ENCODE data around the gene HBM. TPM values are rescaled to one million over a fixed set of nuclear protein-coding genes. Genes with fewer than 3 reads are reported as not detected.
"Not testable (repeated sequence)": the region's sequence is repeated elsewhere in the genome, so short reads cannot be mapped to it uniquely, and the experiment has no call there.

The HBM gene
- total RNA-seq, 1 donor from 2014 or later: not detected

GRCh38 chr16:164827-165538, 795 bp upstream of the HBM start:
- DNase-seq (ENCODE audit: low spot score): no peak
- peaks cover under 1% of the 10 kb centered on the region for H3K4me1 Mint-ChIP-seq (ENCODE audit: low read depth)
- no peaks in the 10 kb centered on the region for H3K36me3 Mint-ChIP-seq (ENCODE audit: low read depth)
- intact Hi-C loops (cut with micrococcal nuclease): no loop called here
- H3K27ac Mint-ChIP-seq: no peak overlapping the region
- H3K27me3 Mint-ChIP-seq (ENCODE audit: insufficient read depth): peaks cover 44% of the 10 kb centered on the region
- no peak overlapping the region for H3K4me3 Mint-ChIP-seq
- H3K9me3 Mint-ChIP-seq: no peaks in the 10 kb centered on the region

GRCh38 chr16:166375-167121, 770 bp downstream of the HBM start:
- DNase-seq (ENCODE audit: low spot score): no peak
- Mint-ChIP-seq H3K36me3 (ENCODE audit: low read depth) (no peaks in the 10 kb centered on the region), H3K4me1 (ENCODE audit: low read depth) (peaks cover 5% of the 10 kb centered on the region), H3K4me3 (no peak overlapping the region), H3K27ac (peak overlapping the region; percentile 55), H3K27me3 (ENCODE audit: insufficient read depth) (peaks cover 50% of the 10 kb centered on the region), H3K9me3 (no peaks in the 10 kb centered on the region)
- intact Hi-C loops (cut with micrococcal nuclease): loop anchor here (2.0 kb wide), 1 partner anchor 14 kb away; the partner anchor contains the start of gene HBQ1

GRCh38 chr16:167122-167690, 1.4 kb downstream of the HBM start:
- H3K4me3 Mint-ChIP-seq: no peak overlapping the region
- H3K27me3 Mint-ChIP-seq (ENCODE audit: insufficient read depth): peaks cover 51% of the 10 kb centered on the region
- no peaks in the 10 kb centered on the region for H3K9me3 Mint-ChIP-seq
- DNase-seq (ENCODE audit: low spot score): no peak
- H3K4me1 Mint-ChIP-seq (ENCODE audit: low read depth): peaks cover 5% of the 10 kb centered on the region
- no peaks in the 10 kb centered on the region for H3K36me3 Mint-ChIP-seq (ENCODE audit: low read depth)
- peak overlapping the region; percentile 55 for H3K27ac Mint-ChIP-seq
- intact Hi-C loops (cut with micrococcal nuclease): loop anchor here (2.0 kb wide), 1 partner anchor 14 kb away; the partner anchor contains the start of gene HBQ1

- H3K4me3 Mint-ChIP-seq: no peak overlapping the region
- H3K4me1 Mint-ChIP-seq (ENCODE audit: low read depth): peaks cover 5% of the 10 kb centered on the region
- H3K27me3 Mint-ChIP-seq (ENCODE audit: insufficient read depth): peaks cover 47% of the 10 kb centered on the region
- no peaks in the 10 kb centered on the region for H3K36me3 Mint-ChIP-seq (ENCODE audit: low read depth)
- intact Hi-C loops (cut with micrococcal nuclease): no loop called here
- no peak overlapping the region for H3K27ac Mint-ChIP-seq
- H3K9me3 Mint-ChIP-seq: no peaks in the 10 kb centered on the region
- no peak for DNase-seq (ENCODE audit: low spot score)
Measured at GRCh38 chr16:168424-168823, 2.6 kb downstream of the HBM start.

GRCh38 chr16:169014-169413, 3.2 kb downstream of the HBM start:
- Mint-ChIP-seq H3K4me3 (no peak overlapping the region), H3K9me3 (no peaks in the 10 kb centered on the region), H3K27me3 (ENCODE audit: insufficient read depth) (peaks cover 49% of the 10 kb centered on the region), H3K27ac (no peak overlapping the region), H3K4me1 (ENCODE audit: low read depth) (peaks cover 5% of the 10 kb centered on the region), H3K36me3 (ENCODE audit: low read depth) (no peaks in the 10 kb centered on the region)
- intact Hi-C loops (cut with micrococcal nuclease): no loop called here
- no peak for DNase-seq (ENCODE audit: low spot score)

GRCh38 chr16:170088-170507, 4.3 kb downstream of the HBM start:
- H3K36me3 Mint-ChIP-seq (ENCODE audit: low read depth); H3K4me3 Mint-ChIP-seq; DNase-seq (ENCODE audit: low spot score); H3K4me1 Mint-ChIP-seq (ENCODE audit: low read depth); H3K9me3 Mint-ChIP-seq; H3K27ac Mint-ChIP-seq; intact Hi-C loops (cut with micrococcal nuclease): not testable (repeated sequence)
- peaks cover 58% of the 10 kb centered on the region for H3K27me3 Mint-ChIP-seq (ENCODE audit: insufficient read depth)

GRCh38 chr16:170788-171187, 5.0 kb downstream of the HBM start:
- H3K27ac Mint-ChIP-seq: no peak overlapping the region
- no peaks in the 10 kb centered on the region for H3K9me3 Mint-ChIP-seq
- no peak for DNase-seq (ENCODE audit: low spot score)
- intact Hi-C loops (cut with micrococcal nuclease): no loop called here
- no peaks in the 10 kb centered on the region for H3K36me3 Mint-ChIP-seq (ENCODE audit: low read depth)
- H3K4me3 Mint-ChIP-seq: no peak overlapping the region
- H3K4me1 Mint-ChIP-seq (ENCODE audit: low read depth): peaks cover 5% of the 10 kb centered on the region
- peaks cover 61% of the 10 kb centered on the region for H3K27me3 Mint-ChIP-seq (ENCODE audit: insufficient read depth)

GRCh38 chr16:172374-172941, 6.7 kb downstream of the HBM start, which contains the start of gene HBA2:
TSS of gene HBA2 (plus strand) at chr16:172876. CDS start at chr16:172913, 37 bp downstream.
- DNase-seq (ENCODE audit: low spot score); H3K4me3 Mint-ChIP-seq; H3K4me1 Mint-ChIP-seq (ENCODE audit: low read depth); H3K36me3 Mint-ChIP-seq (ENCODE audit: low read depth); H3K27ac Mint-ChIP-seq; intact Hi-C loops (cut with micrococcal nuclease); H3K9me3 Mint-ChIP-seq: not testable (repeated sequence)
- H3K27me3 Mint-ChIP-seq (ENCODE audit: insufficient read depth): peaks cover 57% of the 10 kb centered on the region

- H3K9me3 Mint-ChIP-seq; H3K27ac Mint-ChIP-seq; intact Hi-C loops (cut with micrococcal nuclease); DNase-seq (ENCODE audit: low spot score); H3K36me3 Mint-ChIP-seq (ENCODE audit: low read depth); H3K4me3 Mint-ChIP-seq; H3K4me1 Mint-ChIP-seq (ENCODE audit: low read depth): not testable (repeated sequence)
- peaks cover 56% of the 10 kb centered on the region for H3K27me3 Mint-ChIP-seq (ENCODE audit: insufficient read depth)
Measured at GRCh38 chr16:173211-173854, 7.6 kb downstream of the HBM start.

- intact Hi-C loops (cut with micrococcal nuclease): not testable (repeated sequence)
Measured at GRCh38 chr16:173928-174769, 8.4 kb downstream of the HBM start.

GRCh38 chr16:175011-175949, 9.5 kb downstream of the HBM start:
- no peaks in the 10 kb centered on the region for H3K36me3 Mint-ChIP-seq (ENCODE audit: low read depth)
- H3K4me1 Mint-ChIP-seq (ENCODE audit: low read depth): peaks cover 1% of the 10 kb centered on the region
- H3K9me3 Mint-ChIP-seq: no peaks in the 10 kb centered on the region
- peak overlapping the region; percentile 30 for H3K4me3 Mint-ChIP-seq
- DNase-seq (ENCODE audit: low spot score): no peak
- peaks cover 61% of the 10 kb centered on the region for H3K27me3 Mint-ChIP-seq (ENCODE audit: insufficient read depth)
- no peak overlapping the region for H3K27ac Mint-ChIP-seq
- intact Hi-C loops (cut with micrococcal nuclease): no loop called here

More at GRCh38 chr16:173928-174769, 8.4 kb downstream of the HBM start:
- not testable (repeated sequence) for H3K9me3 Mint-ChIP-seq; H3K4me1 Mint-ChIP-seq (ENCODE audit: low read depth); DNase-seq (ENCODE audit: low spot score); H3K36me3 Mint-ChIP-seq (ENCODE audit: low read depth); H3K27ac Mint-ChIP-seq
- Mint-ChIP-seq H3K27me3 (ENCODE audit: insufficient read depth) (peaks cover 62% of the 10 kb centered on the region), H3K4me3 (peak overlapping the region; percentile 26)

Data from activated T-helper 1 cell treated with anti-CD3 and anti-CD28 coated beads, Interleukin-12 subunit alpha, Interleukin-12 subunit beta, Interleukin-2, Interleukin-4 antibody, amounts not matched to agents 30 ng/mL and 10 ng/mL and 1 ng/mL, durations not matched to agents 14 hours and 24 hours and 36 hours (primary cell).